ENCODE results near the gene POLA1. TPM values are rescaled to one million over a fixed set of nuclear protein-coding genes. Genes with fewer than 3 reads are reported as not detected.

The POLA1 gene
- total and polyA plus RNA-seq, 2 of the 4 experiments (the other 2 are of a cell fraction), result 4.0 to 15.1 TPM

DNA sequence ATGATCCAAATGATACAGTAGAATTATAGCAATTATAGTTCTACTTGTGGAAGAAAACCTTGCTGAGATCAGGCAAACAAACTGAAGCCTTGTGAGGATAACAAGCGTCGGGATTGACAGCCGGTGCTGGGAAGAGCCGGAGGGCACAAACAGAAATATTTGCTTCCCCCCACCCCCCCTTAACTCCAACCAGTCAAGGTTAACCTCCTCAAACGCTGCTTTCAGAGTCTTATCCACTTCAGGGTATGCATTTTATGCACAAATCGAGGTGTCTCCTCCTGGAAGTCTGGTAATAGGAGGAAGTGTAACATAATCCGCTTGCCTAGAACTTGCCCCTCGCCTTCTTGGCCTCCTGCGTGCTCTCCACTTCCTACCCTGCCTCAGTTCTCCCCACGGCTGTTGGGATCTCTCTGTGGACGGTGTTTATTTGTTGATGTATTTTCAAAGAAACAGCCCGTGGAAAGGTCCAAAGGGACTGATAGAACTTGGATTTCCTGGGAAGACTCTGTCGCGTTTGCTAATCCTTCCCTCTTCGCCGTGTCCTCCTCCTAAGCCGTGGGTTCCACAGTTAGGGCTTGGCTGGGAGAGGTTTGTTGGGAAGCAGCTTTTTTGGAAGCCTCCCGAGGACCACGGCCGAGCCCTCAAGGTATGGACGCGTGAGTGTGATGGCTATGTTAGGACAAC lies 326.1 kb downstream of the POLA1 start:
- intact Hi-C loops (cut with micrococcal nuclease), result loop anchor here (10.0 kb wide), 1 partner anchor 265 kb away; no protein-coding TSS in a partner anchor
- peaks cover 12% of the 10 kb centered on the region; the same call in 1 of the 2 replicates for H3K9me3 ChIP-seq (ENCODE audit: control insufficient read depth, insufficient read depth, low read length)
- H4K8ac ChIP-seq (ENCODE audit: low read depth in 2 of 2, low read length in 2 of 2), result no peak overlapping the region
- H4K20me1 ChIP-seq (ENCODE audit: insufficient read depth, low read length), result no peaks in the 10 kb centered on the region
- H3K4me2 ChIP-seq (ENCODE audit: low read depth, low read length), result no peak overlapping the region
- no TSS peak for BruUV-seq (replicated peaks)
- no peak overlapping the region for H3K27ac ChIP-seq (ENCODE audit: insufficient read depth, low read length)
- WGBS, 2 experiments (ENCODE audit: extremely low coverage in 2 of 2, insufficient read length in 1 of 2), result no CpG with 5 or more reads among the region's 22 CpGs
- H3K9ac ChIP-seq (ENCODE audit: low read depth, low read length), result no peak overlapping the region
- H2AFZ ChIP-seq (replicated peaks; ENCODE audit: low read length, poor library complexity), result no peak overlapping the region
- no peak overlapping the region for H3K14ac ChIP-seq (replicated peaks; ENCODE audit: low read depth, low read length)
- no peak overlapping the region for H3K4me3 ChIP-seq (ENCODE audit: insufficient read depth, low read depth, low read length)
- no peak overlapping the region for H2BK20ac ChIP-seq (ENCODE audit: low read depth, low read length)
- no peaks in the 10 kb centered on the region for H3K36me3 ChIP-seq (ENCODE audit: control insufficient read depth, insufficient read depth, low read length)
- TF ChIP-seq, protein P1, sequence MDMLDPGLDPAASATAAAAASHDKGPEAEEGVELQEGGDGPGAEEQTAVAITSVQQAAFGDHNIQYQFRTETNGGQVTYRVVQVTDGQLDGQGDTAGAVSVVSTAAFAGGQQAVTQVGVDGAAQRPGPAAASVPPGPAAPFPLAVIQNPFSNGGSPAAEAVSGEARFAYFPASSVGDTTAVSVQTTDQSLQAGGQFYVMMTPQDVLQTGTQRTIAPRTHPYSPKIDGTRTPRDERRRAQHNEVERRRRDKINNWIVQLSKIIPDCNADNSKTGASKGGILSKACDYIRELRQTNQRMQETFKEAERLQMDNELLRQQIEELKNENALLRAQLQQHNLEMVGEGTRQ (IDR thresholded peaks at IDR 0.05; ENCODE audit: low read depth, low read length), result no peak
- TF ChIP-seq RFX5 (IDR thresholded peaks at IDR 0.05; ENCODE audit: low read depth, low read length), result no peak
- no peak overlapping the region for H4K91ac ChIP-seq (ENCODE audit: insufficient read depth, low read depth, low read length)
- no peak overlapping the region for H2BK5ac ChIP-seq (ENCODE audit: low read depth, low read length, poor library complexity, severe bottlenecking)
- DNase-seq (no peak), ATAC-seq (ENCODE audit: low read depth) (no peak)
- ChIA-PET CTCF (interaction anchor here (1.0 to 1.6 kb wide), 2 partner anchors 181 to 221 kb away, joined by 3 to 4 read pairs; no protein-coding TSS in a partner anchor), POLR2A (ENCODE audit: unreplicated experiment) (no interaction called here)
- no peaks in the 10 kb centered on the region for H3K79me1 ChIP-seq (ENCODE audit: low read depth in 1 of 2, low read length in 2 of 2)
- no peak overlapping the region for H2AK5ac ChIP-seq (ENCODE audit: low read depth, low read length)
- no peak overlapping the region for H3K18ac ChIP-seq (ENCODE audit: low read depth, low read length)
- H3K56ac ChIP-seq (ENCODE audit: extremely low read depth, insufficient read depth, low read length), result no peak overlapping the region
- no peak overlapping the region for H4K5ac ChIP-seq (ENCODE audit: low read depth, low read length)
- no peak overlapping the region for H3K4ac ChIP-seq (ENCODE audit: low read depth, low read length)
- no peaks in the 10 kb centered on the region; the same call in 1 of the 2 replicates for H3K4me1 ChIP-seq (ENCODE audit: control insufficient read depth, insufficient read depth, low read length)
- no peak overlapping the region for H2BK120ac ChIP-seq (ENCODE audit: low read depth, low read length)
- no peak overlapping the region for H3K23ac ChIP-seq (ENCODE audit: low read depth, low read length)
- peaks cover 87% of the 10 kb centered on the region for H3K27me3 ChIP-seq (ENCODE audit: control insufficient read depth, insufficient read depth, low read length)
- H2AK9ac ChIP-seq (replicated peaks; ENCODE audit: low read depth, low read length, poor library complexity), result no peak overlapping the region
- no peaks in the 10 kb centered on the region for H3K9me1 ChIP-seq (ENCODE audit: insufficient read depth, low read length)
- in situ Hi-C loops (cut with MboI; ENCODE audit: low sequenced_read_pairs), result no loop called here
- H2BK15ac ChIP-seq (ENCODE audit: low read depth, low read length), result no peak overlapping the region
- dilution Hi-C loops (cut with HindIII; ENCODE audit: low sequenced_read_pairs, unreplicated experiment), result no loop called here

Measured in IMR-90 (cell line).